ENCODE results near the gene SMG6.

Gene SMG6

GRCh38 chr17:2181897-2182448, 121.6 kb downstream of the SMG6 start:
- H3K36me3 ChIP-seq (ENCODE audit: control insufficient read depth in 2 of 2, insufficient read depth in 1 of 2, low read length in 2 of 2) = peaks cover 23 to 65% of the 10 kb centered on the region in 2 experiments; a peak in 2 of 3 replicates
- peak overlapping the region; percentile 47; the same call in 1 of the 2 replicates for H3K27ac ChIP-seq (ENCODE audit: extremely low read depth, low read depth, low read length)
- ChIA-PET CTCF (interaction anchor here (0.6 to 1.3 kb wide), 3 partner anchors 55 to 128 kb away, joined by 3 to 7 read pairs (median 3); partner anchors contain the start of gene HIC1), POLR2A (no interaction called here)
- H3K9me3 ChIP-seq (ENCODE audit: control insufficient read depth, insufficient read depth, low read depth, low read length) = no peaks in the 10 kb centered on the region
- H3K4me3 ChIP-seq (ENCODE audit: low read depth, low read length) = no peak overlapping the region
- peaks cover 33% of the 10 kb centered on the region for H3K4me1 ChIP-seq (ENCODE audit: control insufficient read depth, insufficient read depth, low read length)
- TF ChIP-seq ZNF132 (tag by site-specific recombination; IDR thresholded peaks at IDR 0.05; ENCODE audit: borderline replicate concordance) = no peak
- no peak for TF ChIP-seq ZBTB7A (tag by site-specific recombination; IDR thresholded peaks at IDR 0.05; ENCODE audit: low read depth)
- TF ChIP-seq REST (tag by site-specific recombination; IDR thresholded peaks at IDR 0.05) = no peak
- no peak for TF ChIP-seq ZNF560 (tag by site-specific recombination; IDR thresholded peaks at IDR 0.05; ENCODE audit: borderline replicate concordance)
- TF ChIP-seq ZNF768 (tag by site-specific recombination; IDR thresholded peaks at IDR 0.05) = no peak
- TF ChIP-seq ZNF140 (tag by site-specific recombination; IDR thresholded peaks at IDR 0.05) = no peak

GRCh38 chr17:2181206-2181896, 122.2 kb downstream of the SMG6 start:
- TF ChIP-seq ZNF830 (tag by site-specific recombination; IDR thresholded peaks at IDR 0.05; ENCODE audit: low read depth) = no peak
- no peak for TF ChIP-seq ZNF560 (tag by site-specific recombination; IDR thresholded peaks at IDR 0.05; ENCODE audit: borderline replicate concordance)
- TF ChIP-seq ZNF488 (tag by site-specific recombination; IDR thresholded peaks at IDR 0.05) = no peak
- no peak for TF ChIP-seq ZBTB10 (tag by site-specific recombination; IDR thresholded peaks at IDR 0.05)
- 0 out of 2 replicates have a peak, but pooled peaks have one; percentile 0 for TF ChIP-seq PRDM6 (tag by site-specific recombination; IDR thresholded peaks at IDR 0.05)
- peak; percentile 94 for TF ChIP-seq ZNF449 (tag by site-specific recombination; IDR thresholded peaks at IDR 0.05)
- no peak for TF ChIP-seq ZNF513 (tag by site-specific recombination; IDR thresholded peaks at IDR 0.05)
- TF ChIP-seq ZNF792 (tag by site-specific recombination; IDR thresholded peaks at IDR 0.05) = no peak
- TF ChIP-seq ZIC2 (tag by site-specific recombination; IDR thresholded peaks at IDR 0.05) = no peak
- no peak for TF ChIP-seq ZNF133 (tag by site-specific recombination; IDR thresholded peaks at IDR 0.05)
- no peak for TF ChIP-seq ZNF148 (tag by site-specific recombination; IDR thresholded peaks at IDR 0.05; ENCODE audit: borderline replicate concordance)
- Histone ChIP-seq H3K4me1 (ENCODE audit: control insufficient read depth, insufficient read depth, low read length) (peaks cover 33% of the 10 kb centered on the region), H3K36me3 (ENCODE audit: control insufficient read depth in 2 of 2, insufficient read depth in 1 of 2, low read length in 2 of 2) (peaks cover 23 to 60% of the 10 kb centered on the region in 2 experiments; a peak in 2 of 3 replicates), H3K4me3 (ENCODE audit: low read depth, low read length) (no peak overlapping the region), H3K27ac (ENCODE audit: extremely low read depth, low read depth, low read length) (peak overlapping the region; percentile 47), H3K9me3 (ENCODE audit: control insufficient read depth, insufficient read depth, low read depth, low read length) (no peaks in the 10 kb centered on the region)
- ChIA-PET CTCF (interaction anchor here (1.2 to 1.3 kb wide), 2 partner anchors 100 to 127 kb away, joined by 3 to 7 read pairs; partner anchors contain the start of gene HIC1), POLR2A (no interaction called here)
